GM19438 (cell line): ENCODE measurements around the gene ULBP3.
"Not testable (repeated sequence)": the region's sequence is repeated elsewhere in the genome, so short reads cannot be mapped to it uniquely, and the experiment has no call there.

Experiments used
- ATAC-seq: cut with Tn5 transposase; IDR thresholded peaks from one replicate; pipeline ENCODE4 v1.9.1; 2021; ENCODE audit warnings: low read depth; ENCODE audit not compliant: unreplicated experiment

The ULBP3 gene

GRCh38 chr6:150044621-150045145 is 24.2 kb downstream of the ULBP3 start:
- no peak for ATAC-seq

- ATAC-seq = no peak
Measured at GRCh38 chr6:150043501-150044412, 25.2 kb downstream of the ULBP3 start.

DNA sequence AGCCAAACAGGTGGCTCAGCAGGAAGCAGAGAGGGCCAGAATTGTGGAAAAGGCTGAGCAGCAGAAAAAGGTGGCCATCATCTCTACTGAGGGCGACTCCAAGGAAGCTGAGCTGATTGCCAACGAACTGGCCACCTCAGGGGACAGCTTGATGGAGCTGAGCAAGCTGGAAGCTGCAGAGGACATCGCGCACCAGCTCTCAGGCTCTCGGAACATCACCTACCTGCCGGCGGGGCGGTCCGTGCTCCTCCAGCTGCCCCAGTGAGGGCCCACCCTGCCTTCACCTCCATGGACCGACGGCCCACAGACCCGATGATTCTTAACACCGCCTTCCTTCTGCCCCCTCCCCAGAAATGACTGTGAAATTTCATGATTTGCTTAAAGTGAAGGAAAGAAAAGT is 25.8 kb downstream of the ULBP3 start:
- no peak for ATAC-seq

GRCh38 chr6:150038202-150039062 is 30.5 kb downstream of the ULBP3 start:
- no peak for ATAC-seq

GRCh38 chr6:150037526-150038201 is 31.3 kb downstream of the ULBP3 start:
- ATAC-seq = no peak

GRCh38 chr6:150036081-150036480 is 32.8 kb downstream of the ULBP3 start:
- no peak for ATAC-seq

- ATAC-seq = no peak
Measured at GRCh38 chr6:150033207-150033771, 35.6 kb downstream of the ULBP3 start.

DNA sequence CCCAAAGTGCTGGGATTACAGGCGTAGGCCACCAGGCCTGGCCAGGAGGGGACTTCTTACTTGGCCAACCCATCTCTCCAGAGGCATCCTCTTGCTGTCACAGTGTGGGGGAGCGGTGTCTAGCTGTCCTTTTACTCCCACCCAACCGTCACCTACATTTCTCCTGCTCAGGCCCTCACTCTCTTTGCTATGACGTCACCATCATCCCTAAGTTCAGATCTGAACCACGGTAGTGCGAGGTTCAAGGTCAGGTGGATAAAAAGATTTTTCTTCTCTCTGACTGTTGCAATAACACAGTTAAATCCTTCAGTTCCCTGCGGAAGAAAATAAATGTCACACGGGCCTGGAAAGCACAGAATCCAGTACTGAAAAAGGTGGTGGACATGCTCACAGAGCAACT is 36.3 kb downstream of the ULBP3 start:
- no peak for ATAC-seq

- no peak for ATAC-seq
Measured at GRCh38 chr6:150030611-150031010, 38.3 kb downstream of the ULBP3 start.

GRCh38 chr6:150029749-150030148 is 39.2 kb downstream of the ULBP3 start:
- no peak for ATAC-seq

- ATAC-seq = no peak
Measured at GRCh38 chr6:150029276-150029675, 39.6 kb downstream of the ULBP3 start.

DNA sequence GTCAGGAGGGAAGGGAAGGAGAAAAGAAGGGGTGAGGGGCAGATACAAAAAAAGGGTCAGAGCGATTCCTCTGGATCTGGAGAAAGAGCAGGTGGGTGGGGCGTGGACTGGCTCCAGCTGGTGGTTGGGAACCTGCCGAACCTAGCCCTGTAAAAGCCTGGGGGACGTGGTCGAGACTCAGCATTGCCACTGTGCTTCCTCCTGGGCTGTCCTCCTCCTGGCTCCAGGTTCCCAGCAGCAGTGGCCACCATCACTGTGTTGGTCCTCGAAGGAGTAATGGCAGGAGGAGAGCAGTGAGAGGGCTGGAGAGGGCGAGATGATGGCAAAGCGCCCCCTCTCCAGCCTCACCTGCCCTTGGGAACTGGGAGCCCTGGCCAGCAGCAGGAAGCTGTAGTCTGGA is 40.1 kb downstream of the ULBP3 start:
- ATAC-seq = no peak

- no peak for ATAC-seq
Measured at GRCh38 chr6:150027806-150028565, 40.9 kb downstream of the ULBP3 start.

DNA sequence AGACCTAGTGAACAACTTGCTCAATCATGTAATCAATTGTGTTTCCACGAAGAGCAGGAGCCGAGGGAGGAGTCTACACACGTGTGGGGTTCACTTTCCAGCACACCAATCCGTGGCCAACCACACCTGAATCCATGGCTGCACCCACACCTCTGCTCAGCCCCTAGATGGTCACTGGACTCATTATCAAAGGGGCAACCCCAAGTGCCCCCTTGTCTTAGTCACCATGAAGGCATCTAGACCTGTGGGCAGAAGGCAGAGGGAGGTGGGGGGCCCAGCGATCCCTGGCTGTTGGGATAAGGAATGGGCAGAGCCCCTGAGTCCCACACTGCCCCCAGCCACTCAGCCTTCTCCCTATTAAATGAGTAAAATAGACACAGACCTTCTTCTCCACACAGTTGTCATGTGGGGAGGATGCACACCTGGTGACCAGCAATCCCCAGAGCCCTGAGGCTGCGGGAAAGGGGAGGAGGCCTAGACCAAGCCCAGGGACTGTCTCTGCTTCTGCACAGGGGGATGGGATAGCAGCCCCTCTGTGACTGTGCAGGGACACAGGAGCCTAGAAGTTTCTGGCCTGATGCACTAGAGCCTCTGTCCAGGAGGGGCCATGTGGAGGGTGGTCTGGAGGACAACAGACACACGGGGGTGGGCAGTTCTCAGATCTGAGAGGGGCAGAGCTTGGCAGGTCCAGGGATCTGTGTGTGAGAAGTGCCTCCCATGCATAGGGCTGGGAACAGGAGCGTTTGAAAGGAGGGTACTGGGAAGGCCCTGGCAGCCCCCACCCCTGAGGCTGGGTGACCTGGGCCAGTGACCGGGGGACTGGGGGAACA is 41.7 kb downstream of the ULBP3 start:
- no peak for ATAC-seq

DNA sequence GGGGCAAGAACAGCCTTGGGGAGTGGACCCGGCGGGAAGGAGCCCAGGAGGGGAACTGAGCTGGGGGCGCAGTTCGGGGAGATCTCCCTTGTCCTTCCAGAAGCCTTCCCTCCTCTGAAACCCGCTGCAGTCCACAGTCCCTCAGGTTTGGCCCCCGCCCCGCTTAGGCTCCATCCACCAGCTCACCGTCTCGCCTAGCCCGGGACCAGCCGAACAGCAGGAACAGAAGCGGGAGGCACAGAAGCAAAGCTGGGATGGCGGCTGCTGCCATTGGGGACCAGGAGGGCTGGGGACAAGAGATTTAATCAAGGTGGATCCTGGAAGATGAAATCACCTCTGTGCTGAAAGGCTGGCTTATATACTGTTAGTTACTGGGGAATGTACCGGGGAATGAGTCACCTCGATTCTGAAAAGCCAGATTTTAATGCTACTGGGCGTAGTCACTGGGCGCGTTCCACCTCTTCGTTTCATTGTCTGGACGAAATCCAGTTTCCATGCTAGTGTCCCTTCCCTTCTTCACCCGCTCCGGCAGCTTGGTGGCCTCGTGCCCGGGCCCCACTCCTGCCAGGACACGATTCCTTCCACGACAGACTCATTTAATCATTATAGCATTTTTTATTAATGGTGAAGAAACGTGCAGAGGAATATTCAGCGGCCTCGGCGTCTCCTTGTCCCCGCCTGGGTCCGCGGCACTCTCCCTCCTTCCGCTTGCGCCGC is 43.6 kb downstream of the ULBP3 start, which contains the start of gene RAET1L:
Gene RAET1L, minus strand, starts transcription at position 332 of the 717 bp plus-strand sequence. Its CDS starts 61 bp downstream, at position 271.
- ATAC-seq = no peak

DNA sequence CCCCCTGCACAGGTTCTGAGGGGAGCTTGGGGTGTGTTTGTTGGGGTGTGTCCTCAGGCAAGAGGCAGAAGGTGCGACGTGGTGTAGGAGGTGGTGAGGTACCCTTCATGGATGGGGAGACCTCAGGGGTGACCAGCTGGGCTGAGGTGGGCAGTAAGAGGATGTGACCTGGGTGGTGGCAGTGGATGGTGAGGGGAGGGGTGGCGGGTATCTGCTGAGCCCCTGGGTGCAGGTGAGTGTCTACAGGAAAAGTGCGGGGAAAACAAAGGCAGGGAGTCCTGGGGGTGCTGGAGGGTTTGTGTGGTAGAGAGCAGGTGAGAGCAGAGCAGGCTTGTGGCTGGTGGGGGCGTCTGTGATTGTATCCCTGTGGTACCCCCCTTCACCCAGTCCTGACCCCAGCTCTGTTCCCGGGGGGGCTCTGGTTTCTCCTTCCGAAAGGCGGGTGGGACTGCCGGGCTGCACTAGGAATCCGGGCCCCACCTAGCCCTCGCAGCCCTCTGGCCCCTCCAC is 44.2 kb downstream of the ULBP3 start:
- no peak for ATAC-seq

DNA sequence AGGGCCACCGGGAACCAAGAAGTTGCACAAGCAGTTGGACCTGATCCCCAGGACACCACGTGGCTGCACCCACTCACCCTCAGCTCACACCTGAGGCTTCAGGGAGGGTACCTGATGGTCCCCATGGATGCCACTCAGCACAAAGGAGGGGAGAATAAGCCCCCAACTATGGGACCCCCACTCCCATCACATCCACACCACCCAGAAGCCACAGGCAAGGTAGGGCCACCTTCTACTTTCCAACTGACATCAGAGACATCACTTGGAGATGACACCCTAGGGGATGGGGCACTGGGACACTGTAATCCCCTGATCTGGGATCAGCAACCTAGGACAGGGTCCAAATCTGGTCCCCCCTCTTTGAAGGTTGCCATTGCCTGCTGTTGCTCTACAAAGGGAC is 44.9 kb downstream of the ULBP3 start:
- ATAC-seq = not testable (repeated sequence)

- not testable (repeated sequence) for ATAC-seq
Measured at GRCh38 chr6:150021870-150022269, 47.1 kb downstream of the ULBP3 start.
